GM21737 (cell line): Measurements from ENCODE around the gene KCNE4.
"Not testable (repeated sequence)": the region's sequence is repeated elsewhere in the genome, so short reads cannot be mapped to it uniquely, and the experiment has no call there.

Experiments used
- ATAC-seq: cut with Tn5 transposase; IDR thresholded peaks from one replicate; pipeline ENCODE4 v1.9.1; 2021; ENCODE audit warnings: mild to moderate bottlenecking, moderate library complexity; ENCODE audit not compliant: unreplicated experiment

KCNE4 gene

DNA sequence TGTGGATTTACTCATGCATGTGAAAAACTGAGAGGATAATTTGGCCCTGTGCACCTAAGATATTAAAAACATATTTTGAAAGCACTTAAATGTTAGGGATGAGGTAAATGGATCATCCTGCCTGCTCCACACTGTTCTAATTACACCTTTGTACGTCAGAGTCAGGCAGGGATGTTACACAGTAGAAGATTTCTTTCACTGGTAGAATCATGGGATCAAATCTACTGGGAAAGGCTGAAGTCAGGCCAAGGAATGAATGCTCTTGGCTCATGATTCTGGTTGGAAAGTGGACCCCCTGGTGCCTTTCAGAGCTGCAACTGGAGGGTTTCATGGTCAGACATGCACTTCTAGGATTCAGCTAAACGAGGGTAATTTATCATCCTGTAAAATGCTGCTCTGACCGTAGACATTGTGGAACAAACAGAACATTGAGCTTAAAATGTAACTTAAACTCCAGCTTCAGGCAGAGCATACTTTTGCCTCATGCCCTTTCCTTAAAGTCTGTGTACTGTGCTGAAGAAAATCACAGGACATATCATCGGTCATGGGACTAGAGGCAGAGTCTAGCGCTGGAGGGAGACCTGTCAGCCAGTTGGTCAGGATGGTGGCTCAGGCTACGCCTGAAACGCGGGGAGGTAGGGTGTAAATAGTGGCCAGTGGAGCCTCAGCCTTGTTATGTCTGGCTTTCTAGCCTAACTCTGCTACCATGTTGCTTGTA is 4.9 kb downstream of the KCNE4 start:
- no peak for ATAC-seq

DNA sequence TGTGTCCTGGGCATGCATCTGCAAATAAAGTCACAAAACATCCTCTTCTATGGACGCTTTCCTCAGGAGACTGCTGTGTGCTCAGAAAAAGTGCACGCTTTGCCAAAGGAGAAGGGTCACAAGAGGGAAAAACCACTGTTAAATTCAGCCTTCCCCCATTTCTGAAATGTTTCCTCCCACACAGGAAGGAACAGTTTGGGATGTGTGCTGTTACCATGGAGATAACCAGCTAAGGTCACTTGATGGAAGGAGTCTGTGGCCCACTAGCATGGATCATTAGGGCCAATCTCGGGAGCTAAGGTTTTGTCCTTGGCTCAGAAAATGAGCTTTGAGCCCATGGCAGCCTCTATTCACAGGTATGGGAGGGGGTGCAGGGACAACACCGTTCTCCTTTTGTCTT is 5.6 kb downstream of the KCNE4 start:
- no peak for ATAC-seq

DNA sequence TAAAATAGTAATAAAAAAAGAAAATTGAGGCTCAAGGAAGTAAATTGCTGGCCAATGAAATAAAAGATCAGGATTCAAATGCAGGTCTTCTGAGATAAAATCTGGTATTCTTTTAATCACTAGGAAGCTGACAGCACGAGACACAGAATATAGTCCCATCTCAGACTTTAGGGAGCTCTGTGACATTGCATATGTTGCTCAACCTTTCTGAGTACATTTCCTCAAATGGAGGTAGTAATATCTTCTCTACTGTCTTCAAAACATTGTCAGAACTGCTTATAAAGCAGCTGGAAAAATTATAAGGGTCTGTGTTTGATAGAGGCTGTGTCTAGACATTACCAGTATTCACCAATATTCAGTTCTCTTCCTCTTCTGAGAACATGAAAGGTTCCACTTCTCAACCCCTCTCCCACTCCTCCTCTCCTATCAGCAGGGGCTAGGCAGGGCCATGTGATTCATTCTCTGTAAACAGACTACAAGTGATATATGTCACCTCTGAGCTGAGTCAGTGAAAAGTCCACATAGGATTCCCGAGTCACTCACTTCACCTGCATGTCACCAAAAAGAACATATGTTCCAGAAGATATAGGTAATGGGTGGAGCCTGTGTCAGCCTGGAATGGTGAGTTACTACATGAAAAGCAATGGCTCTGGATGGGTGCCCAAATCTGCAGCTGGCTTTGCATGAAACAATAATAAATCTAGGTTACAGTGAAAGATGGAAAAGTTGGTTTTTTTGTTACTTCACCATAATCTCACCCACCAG is 7.1 kb downstream of the KCNE4 start:
- ATAC-seq: no peak

DNA sequence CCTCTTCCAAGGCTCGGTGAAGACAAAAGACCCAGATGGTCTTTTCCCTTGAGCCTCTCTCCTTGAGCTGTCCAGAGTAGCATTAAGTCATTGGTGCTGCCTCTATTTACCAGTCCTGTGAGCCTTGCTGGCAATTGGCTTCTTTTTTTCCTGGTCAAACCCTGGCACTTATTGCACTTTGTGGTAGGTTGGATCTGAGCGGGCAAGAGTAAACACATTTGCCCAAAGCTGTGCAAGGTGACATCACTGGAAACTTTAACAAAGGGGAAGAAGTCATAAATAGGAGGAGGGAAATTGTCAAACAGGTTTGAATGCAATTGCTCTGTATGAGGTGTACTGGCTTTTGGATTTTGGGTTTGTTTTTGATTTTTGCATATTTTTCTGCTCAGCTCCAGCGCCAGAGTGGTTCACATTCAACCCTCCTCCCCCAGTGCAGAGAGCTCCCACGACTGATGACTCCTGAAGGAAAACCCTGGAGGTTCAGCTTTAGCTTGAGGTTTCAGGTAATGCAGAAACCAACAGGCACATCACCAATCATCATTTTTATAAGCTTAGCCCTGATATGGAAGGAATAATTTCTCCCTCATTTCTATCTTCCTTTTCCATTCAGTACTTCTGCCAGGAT is 8.3 kb downstream of the KCNE4 start:
- ATAC-seq: no peak

DNA sequence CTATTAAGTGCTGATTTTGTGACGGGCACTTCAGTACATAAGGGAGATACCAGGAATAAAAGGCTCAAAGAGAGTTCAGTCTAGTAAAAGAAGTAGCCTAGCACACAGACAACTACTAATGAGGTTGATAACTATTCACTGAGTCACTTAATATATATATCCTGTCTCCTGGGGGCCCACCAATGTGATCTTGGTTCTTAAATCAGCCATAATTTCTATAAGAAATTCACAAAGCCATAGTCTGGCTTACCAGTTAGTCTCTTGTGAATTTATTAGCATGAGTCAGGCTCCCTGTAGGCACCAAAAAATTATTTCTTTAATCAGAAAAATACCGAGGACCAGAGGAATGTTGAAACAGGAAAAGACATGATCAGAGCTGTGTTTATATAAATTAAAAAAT is 10.4 kb downstream of the KCNE4 start:
- no peak for ATAC-seq

DNA sequence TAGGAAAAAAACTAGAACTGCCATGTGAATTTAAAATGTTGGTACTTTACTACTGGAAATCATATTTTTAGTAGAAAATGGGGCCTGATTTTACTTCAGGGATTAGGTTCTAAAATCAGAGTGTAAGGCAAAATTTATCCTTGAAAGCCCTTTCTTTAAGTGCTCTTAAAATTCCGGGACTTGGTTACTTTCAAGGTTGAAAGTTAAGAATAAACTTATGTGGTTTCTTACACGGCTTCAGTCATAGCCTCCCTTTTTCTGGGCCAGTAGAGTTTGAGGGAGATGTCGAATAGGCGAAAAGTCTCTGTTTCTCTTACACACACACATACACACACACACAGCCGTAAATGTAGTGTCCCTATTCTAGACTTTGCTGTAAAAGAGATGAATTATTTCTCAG is 13.1 kb downstream of the KCNE4 start:
- ATAC-seq: no peak

DNA sequence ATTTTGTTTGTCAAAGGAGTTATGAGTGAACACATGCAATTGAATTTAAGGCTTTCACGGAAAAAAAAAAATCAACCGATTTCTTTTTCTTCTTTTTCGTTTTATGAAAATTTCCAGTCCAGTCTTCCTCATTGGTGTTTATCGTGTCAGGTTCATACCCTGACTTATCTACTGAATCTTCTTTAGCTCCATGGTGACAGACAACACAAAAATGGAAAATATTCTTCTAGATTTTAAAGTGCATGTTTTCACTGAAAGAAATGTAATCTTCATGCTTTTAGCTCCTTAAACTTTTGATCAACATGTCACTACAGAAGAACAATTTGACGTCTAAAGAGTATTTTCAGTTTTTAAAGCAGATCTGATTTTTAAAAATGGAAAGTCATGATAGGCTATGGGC is 14.7 kb downstream of the KCNE4 start:
- ATAC-seq: no peak

DNA sequence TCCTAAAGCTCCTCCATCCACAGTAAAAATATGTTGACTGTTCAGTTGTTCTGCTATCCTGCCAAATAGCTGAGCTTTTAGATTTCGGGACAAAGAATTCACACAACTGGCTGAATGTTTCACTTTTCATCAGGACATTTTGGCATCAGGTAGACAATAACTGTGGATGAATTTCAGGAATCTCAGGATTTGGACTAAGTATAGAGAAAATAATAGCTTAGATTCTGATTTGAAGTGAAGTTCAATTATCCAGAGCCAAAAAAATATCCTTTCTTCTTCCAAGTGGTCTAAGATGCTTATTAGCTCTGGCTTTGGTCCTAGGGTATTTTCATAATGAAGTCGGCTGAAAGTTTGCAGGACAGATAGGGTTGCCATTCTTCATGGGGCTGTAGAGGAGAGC is 16.1 kb downstream of the KCNE4 start:
- no peak for ATAC-seq

DNA sequence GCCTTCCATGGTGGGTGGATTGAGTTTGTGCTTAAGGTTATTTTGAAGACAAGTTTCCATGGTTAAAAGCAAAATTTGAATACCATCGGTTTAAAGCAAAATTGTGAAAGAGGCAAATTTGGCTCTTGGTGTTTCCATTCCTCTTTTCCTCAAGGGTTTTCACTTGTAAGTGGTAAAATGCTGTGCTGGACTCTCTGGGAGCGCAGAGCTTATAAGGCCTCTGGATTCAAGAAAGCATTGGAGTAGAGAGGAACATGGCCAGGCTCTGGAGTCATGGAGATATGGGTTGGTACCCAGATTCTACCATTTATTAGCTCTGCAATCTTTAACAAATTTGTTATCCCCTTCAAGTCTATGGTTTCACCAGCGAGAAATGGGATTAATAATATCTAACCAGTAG is 17.5 kb downstream of the KCNE4 start:
- ATAC-seq: no peak

DNA sequence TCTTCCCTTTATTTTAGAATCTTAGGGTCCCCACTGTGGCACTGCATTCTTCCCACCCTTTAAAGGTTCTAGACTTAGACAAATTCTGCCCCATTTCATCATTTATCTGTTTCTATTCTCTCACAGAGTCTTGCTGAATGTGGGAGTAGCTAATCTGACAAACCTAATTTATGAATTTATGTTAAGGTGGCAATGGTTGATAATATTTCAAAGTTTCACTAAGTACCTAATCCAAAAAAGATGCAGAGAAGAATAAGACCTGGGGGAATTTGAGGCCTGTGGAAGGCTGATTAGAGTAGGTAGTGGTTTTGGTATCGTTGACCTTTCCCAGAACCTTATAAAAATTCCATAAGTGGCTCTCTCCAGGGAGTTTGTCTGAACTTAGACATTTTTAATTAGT is 18.0 kb downstream of the KCNE4 start:
- no peak for ATAC-seq

DNA sequence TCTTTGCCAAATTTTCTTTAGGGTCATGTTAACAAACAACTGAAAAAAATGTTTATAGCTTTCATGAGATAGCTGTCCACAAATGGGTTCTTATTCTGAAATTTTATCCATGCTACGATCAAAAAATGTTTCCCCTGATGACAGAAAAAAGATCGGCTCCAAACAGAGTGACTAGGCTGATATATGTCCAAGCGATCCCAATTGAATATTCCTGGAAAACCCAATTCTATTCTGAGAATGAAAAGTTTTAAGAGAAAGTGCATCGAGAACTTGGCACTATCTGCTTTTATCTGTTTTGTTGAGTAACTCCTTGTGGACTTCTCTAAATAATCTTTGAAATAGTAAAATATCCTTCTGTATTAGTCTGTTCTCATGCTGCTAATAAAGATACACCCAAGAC is 19.1 kb downstream of the KCNE4 start:
- ATAC-seq: no peak

DNA sequence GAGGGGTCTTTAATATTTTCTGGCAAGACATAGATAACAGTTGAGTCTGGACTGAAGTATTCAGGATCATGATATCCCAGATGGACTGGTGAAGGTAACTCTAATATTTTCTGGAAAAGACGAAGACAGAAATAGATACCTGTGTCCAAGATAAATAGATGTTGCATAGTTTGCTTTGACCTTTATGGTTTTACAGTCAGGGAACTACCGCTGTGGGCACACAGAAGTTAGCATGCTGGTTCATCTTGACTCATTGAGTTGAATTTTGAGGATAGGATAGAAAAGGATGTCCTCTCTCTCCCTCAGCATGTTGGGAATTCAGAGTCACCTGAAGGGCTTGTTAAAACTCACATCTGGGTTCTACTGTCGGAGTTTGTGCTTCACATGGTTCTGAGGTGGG is 20.8 kb downstream of the KCNE4 start:
- ATAC-seq: no peak

DNA sequence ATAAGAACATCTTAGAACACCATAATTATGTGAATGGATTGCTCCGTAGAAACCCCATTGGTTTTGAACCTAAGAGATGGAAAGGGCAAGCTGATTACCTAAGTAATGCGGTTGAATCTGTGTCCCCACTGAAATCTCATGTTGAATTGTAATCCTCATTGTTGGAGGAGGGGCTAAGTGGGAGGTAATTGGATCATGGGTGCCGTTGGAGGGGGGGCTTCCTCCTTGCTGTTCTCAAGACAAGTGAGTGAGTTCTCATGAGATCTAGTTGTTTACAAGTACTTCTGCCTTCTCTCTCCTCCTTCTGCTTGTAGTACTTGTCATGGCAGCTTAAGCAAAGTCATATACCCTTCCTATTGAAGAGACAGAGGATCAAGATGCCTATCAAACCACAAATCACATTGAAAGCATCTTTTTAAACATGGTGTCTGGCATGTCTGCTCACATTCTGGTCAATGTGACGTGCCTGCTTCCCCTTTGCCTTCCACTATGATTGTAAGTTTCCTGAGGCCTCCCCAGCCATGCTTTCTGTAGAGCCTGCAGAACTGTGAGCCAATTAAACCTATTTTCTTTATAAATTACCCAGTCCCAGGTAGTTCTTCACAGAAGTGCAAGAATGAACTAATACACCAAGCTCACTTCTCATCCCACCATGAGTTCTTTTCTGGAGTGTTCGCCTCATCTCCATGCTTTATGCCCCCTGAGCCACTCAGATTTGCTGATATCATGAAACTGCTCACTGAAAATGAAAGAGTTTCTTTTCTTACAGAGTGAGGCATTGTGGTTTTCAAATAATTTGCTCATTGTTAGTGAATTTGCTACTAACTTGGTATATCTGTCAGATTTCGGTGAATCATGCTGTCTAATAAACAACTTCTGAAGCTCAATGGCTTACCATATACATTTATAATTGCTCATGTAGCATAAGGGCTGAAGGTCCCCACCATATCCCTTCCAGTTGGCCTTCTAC is 23.6 kb downstream of the KCNE4 start:
- ATAC-seq: peak; percentile 87

DNA sequence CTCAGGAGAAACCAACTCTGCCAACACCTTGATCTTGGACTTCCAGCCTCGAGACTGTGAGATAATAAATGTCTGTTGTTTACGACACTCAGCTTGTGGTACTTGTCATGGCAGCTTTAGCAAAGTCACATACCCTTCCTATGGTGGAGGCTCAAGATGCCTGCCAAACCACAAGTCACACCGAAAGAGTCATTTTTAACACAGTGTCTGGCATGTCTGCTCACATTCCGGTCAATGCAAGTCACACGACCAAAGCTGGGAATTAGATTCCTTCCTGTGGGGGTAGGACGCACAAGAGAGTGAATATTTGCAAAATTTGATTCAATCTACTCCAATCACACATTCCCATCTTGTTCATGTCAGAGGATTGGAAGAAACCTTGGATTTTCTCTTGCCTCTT is 24.6 kb downstream of the KCNE4 start:
- ATAC-seq: no peak

DNA sequence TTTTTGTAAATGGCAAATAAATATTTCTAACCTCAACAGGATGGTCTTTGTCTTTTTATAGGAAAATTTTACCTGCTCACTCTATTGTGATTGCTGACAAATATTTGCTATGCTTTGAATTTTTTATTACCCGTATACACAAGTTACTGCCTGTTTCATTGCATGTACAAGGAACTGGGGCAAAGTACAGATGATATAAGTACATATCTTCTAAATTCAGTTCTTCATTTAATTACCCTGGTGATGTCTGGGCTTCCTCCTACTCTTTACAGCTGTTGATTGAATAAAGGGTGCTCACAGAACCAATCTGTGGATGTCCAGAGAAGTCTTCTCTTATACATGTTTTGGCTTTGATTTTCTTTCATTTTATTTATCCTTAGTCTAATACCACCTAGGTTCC is 26.5 kb downstream of the KCNE4 start:
- ATAC-seq: no peak

DNA sequence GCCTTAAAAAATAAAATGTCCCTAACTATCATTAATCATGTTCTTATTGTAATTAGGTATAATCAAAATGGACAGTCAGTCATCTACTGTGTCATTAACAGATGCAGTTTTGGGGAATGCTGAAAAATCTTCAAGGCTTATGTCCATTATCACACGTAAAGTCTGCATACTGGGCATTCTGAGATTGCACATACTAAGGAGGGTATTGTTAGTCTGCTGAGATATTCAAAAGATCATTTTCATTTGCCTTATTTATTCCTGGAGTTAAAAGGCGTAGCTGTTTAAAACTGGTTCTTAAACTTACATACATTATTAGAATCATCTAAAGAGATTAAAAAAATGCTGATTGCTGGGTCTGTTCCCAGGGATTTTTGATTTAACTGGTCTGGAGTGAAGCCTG is 27.4 kb downstream of the KCNE4 start:
- ATAC-seq: no peak

DNA sequence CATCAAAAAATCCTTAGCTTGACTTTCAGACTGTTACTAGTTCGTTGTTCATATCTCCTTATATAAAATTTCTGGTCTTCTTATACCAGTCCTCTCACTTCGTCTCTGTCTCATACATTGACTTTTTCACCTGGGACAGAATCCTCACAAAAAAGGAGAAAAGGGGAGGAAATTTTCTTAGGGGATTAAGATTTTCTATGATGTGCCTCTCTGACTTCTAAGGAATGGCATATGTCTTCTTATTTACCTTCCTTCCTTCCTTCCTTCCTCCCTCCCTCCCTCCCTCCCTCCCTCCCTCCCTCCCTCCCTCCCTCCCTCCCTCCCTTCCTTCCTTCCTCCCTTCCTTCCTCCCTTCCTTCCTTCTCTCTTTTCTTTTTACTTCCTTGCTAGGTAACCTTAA is 27.9 kb downstream of the KCNE4 start:
- ATAC-seq: no peak

DNA sequence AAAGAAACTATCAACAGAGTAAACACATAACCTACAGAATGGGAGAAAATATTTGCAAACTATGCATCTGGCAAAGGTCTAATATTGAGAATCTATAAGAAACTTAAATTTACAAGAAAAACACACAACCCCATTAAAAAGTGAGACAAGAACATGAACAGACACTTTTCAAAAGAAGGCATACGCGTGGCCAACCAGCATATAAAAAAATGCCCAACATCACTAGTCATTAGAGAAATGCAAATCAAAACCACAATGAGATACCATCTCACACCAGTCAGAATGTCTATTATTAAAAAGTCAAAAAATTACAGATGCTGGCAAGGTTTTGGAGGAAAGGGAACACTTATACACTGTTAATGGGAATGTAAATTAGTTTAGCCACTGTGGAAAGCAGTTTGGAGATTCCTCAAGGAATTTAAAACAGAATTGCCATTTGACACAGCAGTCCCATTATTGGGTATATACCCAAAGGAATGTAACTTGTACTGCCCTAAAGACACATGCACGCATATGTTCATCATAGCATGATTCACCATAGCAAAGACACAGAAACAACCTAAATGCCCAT is 28.9 kb downstream of the KCNE4 start:
- not testable (repeated sequence) for ATAC-seq

DNA sequence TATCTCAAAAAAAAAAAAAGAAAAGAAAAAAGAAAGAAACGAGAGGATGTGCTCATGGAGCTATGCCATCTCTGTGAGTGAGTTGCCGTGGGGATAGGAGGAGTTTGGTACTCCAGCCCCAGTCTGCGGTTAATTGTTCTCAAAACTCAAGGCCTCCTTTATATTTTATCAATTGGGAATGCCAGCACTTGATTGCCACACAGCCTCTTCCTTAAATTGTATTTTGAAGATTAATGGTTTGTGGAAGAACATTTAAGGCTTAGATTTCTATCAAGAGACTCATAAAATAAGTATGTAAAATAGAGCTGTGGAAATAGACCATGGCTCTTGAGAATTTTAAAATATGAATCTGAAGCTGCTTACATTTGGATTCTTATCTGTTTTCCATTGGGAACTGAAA is 29.8 kb downstream of the KCNE4 start:
- no peak for ATAC-seq

DNA sequence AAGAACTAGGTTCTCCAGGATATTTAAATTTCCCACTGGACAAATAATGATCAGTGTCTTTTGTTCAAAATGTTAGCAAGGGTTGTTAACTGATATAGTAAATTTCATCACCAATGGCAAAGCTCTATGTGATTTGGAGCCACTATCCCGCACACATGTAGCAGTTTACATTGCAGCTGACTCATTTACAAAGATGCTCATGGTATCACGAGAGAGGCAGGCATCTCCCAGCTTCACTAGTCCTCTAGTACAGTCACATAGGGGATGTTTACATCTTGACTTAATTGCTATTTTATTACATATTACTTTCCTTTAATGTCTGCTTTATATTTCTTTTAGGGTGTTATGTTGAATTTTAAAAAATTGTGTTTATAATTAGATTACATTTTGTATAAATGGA is 30.7 kb downstream of the KCNE4 start:
- ATAC-seq: no peak
